PC-3 (cell line): ENCODE measurements around the gene PCDH15.

Source experiments
- EZH2 ChIP-seq: fragments of 300-600 bp; sonication (generic); IDR thresholded peaks from one replicate; pipeline ENCODE4 v1.6.1; 2017; ENCODE audit warnings: antibody characterized with exemption, mild to moderate bottlenecking, low read length; ENCODE audit not compliant: unreplicated experiment
- EZH2phosphoT487 ChIP-seq: fragments of 300-600 bp; sonication (generic); IDR thresholded peaks from 2 replicates; pipeline ENCODE4 v1.6.1; 2018; ENCODE audit warnings: mild to moderate bottlenecking, antibody characterized with exemption, low read length, borderline replicate concordance
- TF ChIP-seq, protein P1 (sequence below): fragments of 300-600 bp; sonication (generic); conservative IDR thresholded peaks from 2 replicates; pipeline ENCODE4 v1.5.1; 2017; ENCODE audit warnings: antibody characterized with exemption, low read depth, mild to moderate bottlenecking, low read length

DNA sequence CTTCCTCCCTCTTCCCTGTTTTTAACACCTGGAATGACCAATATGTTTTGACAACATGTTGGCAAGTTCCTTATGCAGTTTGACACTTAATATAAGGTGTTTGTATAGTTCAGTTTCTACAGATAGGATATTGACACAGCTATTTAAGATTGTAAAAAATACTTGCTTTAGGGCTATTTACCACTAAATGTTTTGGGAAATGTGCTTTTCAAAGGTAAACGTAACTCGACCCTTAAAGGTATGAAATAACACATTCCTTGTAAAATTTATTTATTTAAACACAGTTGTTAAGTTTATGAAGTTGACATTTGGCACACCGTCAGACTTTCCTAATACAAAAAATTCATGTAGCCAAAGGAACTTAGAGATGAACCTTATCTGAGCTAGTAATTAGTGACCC, 817.6 kb downstream of the PCDH15 start:
- TF ChIP-seq, protein P1, sequence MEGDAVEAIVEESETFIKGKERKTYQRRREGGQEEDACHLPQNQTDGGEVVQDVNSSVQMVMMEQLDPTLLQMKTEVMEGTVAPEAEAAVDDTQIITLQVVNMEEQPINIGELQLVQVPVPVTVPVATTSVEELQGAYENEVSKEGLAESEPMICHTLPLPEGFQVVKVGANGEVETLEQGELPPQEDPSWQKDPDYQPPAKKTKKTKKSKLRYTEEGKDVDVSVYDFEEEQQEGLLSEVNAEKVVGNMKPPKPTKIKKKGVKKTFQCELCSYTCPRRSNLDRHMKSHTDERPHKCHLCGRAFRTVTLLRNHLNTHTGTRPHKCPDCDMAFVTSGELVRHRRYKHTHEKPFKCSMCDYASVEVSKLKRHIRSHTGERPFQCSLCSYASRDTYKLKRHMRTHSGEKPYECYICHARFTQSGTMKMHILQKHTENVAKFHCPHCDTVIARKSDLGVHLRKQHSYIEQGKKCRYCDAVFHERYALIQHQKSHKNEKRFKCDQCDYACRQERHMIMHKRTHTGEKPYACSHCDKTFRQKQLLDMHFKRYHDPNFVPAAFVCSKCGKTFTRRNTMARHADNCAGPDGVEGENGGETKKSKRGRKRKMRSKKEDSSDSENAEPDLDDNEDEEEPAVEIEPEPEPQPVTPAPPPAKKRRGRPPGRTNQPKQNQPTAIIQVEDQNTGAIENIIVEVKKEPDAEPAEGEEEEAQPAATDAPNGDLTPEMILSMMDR: no peak
- TF ChIP-seq EZH2phosphoT487 (no peak), EZH2 (no peak)
